IMR-90 (cell line): Measurements from ENCODE around the gene ADGRV1. TPM values are rescaled to one million over a fixed set of nuclear protein-coding genes. Genes with fewer than 3 reads are reported as not detected.

ENCODE experiments used
- ATAC-seq: fragments of 200-7000 bp; cut with Tn5 transposase; 2 replicates; pipeline ENCODE4 v1.9.1; 2020; ENCODE audit warnings: low read depth, mild to moderate bottlenecking, moderate library complexity
- BruUV-seq: library from RNA; stranded (reverse); fragments of 400-500 nt; replicated peaks from 2 replicates; lab custom pipeline; 2021; lab: Mats Ljungman, UMichigan
- CTCF ChIA-PET: fragments of 300-600 bp; formaldehyde crosslinking; extraction: SDS; loops from one replicate; lab custom pipeline; 2021; ENCODE audit warnings: antibody characterized with exemption; lab: Yijun Ruan, JAX
- POLR2A ChIA-PET: fragments of 300-600 bp; sonication (Branson Sonifier 250); formaldehyde crosslinking; loops from one replicate; lab custom pipeline; 2022; ENCODE audit warnings: antibody characterized with exemption; ENCODE audit not compliant: unreplicated experiment; lab: Charles Lee
- DNase-seq: peaks from one replicate; pipeline ENCODE4 v3.0.0; 2013
- H2AFZ ChIP-seq: replicated peaks from 2 replicates; pipeline ENCODE3; 2013; ENCODE audit warnings: low read length, mild to moderate bottlenecking; ENCODE audit not compliant: poor library complexity
- H2AK5ac ChIP-seq: 2 replicates; pipeline ENCODE4 v1.6.1; 2013; ENCODE audit warnings: low read depth, low read length, inconsistent platforms
- H2AK9ac ChIP-seq: replicated peaks from 2 replicates; pipeline ENCODE3; 2013; ENCODE audit warnings: mild to moderate bottlenecking, low read depth, low read length, moderate library complexity; ENCODE audit not compliant: poor library complexity
- H2BK120ac ChIP-seq: 2 replicates; pipeline ENCODE4 v1.6.1; 2013; ENCODE audit warnings: low read depth, low read length, inconsistent platforms
- H2BK15ac ChIP-seq: 3 replicates; pipeline ENCODE4 v1.6.1; 2013; ENCODE audit warnings: low read depth, low read length, inconsistent platforms
- H2BK20ac ChIP-seq: 2 replicates; pipeline ENCODE4 v1.6.1; 2013; ENCODE audit warnings: low read depth, mild to moderate bottlenecking, inconsistent platforms, low read length, moderate library complexity
- H2BK5ac ChIP-seq: 2 replicates; pipeline ENCODE4 v1.6.1; 2013; ENCODE audit warnings: mild to moderate bottlenecking, low read depth, low read length, inconsistent platforms; ENCODE audit not compliant: poor library complexity, severe bottlenecking
- H3K14ac ChIP-seq: replicated peaks from 2 replicates; pipeline ENCODE4 v1.6.1; 2013; ENCODE audit warnings: low read depth, low read length, inconsistent platforms
- H3K18ac ChIP-seq: 2 replicates; pipeline ENCODE4 v1.6.1; 2013; ENCODE audit warnings: low read depth, low read length, control low read depth
- H3K23ac ChIP-seq: 2 replicates; pipeline ENCODE4 v1.6.1; 2013; ENCODE audit warnings: low read depth, low read length, inconsistent platforms
- H3K27ac ChIP-seq: 2 replicates; pipeline ENCODE4 v1.5.1; 2013; ENCODE audit warnings: mild to moderate bottlenecking, control low read depth, low read length; ENCODE audit not compliant: insufficient read depth
- H3K27me3 ChIP-seq: 2 replicates; pipeline ENCODE4 v1.6.1; 2013; ENCODE audit warnings: low read length; ENCODE audit not compliant: control insufficient read depth, insufficient read depth
- H3K36me3 ChIP-seq: 2 replicates; pipeline ENCODE4 v1.6.1; 2013; ENCODE audit warnings: low read length, mixed read lengths; ENCODE audit not compliant: control insufficient read depth, insufficient read depth
- H3K4ac ChIP-seq: 2 replicates; pipeline ENCODE4 v1.6.1; 2013; ENCODE audit warnings: low read depth, low read length, inconsistent platforms
- H3K4me1 ChIP-seq: 2 replicates; pipeline ENCODE4 v1.6.1; 2013; ENCODE audit warnings: low read length, mixed read lengths; ENCODE audit not compliant: control insufficient read depth, insufficient read depth
- H3K4me2 ChIP-seq: 2 replicates; pipeline ENCODE4 v1.6.1; 2013; ENCODE audit warnings: low read depth, mild to moderate bottlenecking, control low read depth, low read length, moderate library complexity
- H3K4me3 ChIP-seq: 2 replicates; pipeline ENCODE4 v1.5.1; 2013; ENCODE audit warnings: low read depth, mild to moderate bottlenecking, control low read depth, low read length, moderate library complexity; ENCODE audit not compliant: insufficient read depth
- H3K56ac ChIP-seq: 2 replicates; pipeline ENCODE4 v1.6.1; 2013; ENCODE audit warnings: low read length, inconsistent platforms; ENCODE audit not compliant: insufficient read depth; ENCODE audit errors: extremely low read depth
- H3K79me1 ChIP-seq, 2 experiments: 2 replicates each; pipeline ENCODE4 v1.6.1; 2013; ENCODE audit warnings: low read length in 2 of 2, inconsistent platforms in 1 of 2, low read depth in 1 of 2
- H3K9ac ChIP-seq: 2 replicates; pipeline ENCODE4 v1.6.1; 2013; ENCODE audit warnings: low read depth, low read length, control low read depth
- H3K9me1 ChIP-seq: 2 replicates; pipeline ENCODE4 v1.6.1; 2013; ENCODE audit warnings: low read length, inconsistent platforms; ENCODE audit not compliant: insufficient read depth
- H3K9me3 ChIP-seq: 2 replicates; pipeline ENCODE4 v1.6.1; 2013; ENCODE audit warnings: low read length; ENCODE audit not compliant: control insufficient read depth, insufficient read depth
- H4K20me1 ChIP-seq: 2 replicates; pipeline ENCODE4 v1.6.1; 2013; ENCODE audit warnings: low read length, inconsistent platforms; ENCODE audit not compliant: insufficient read depth
- H4K5ac ChIP-seq: 2 replicates; pipeline ENCODE4 v1.6.1; 2013; ENCODE audit warnings: mild to moderate bottlenecking, low read depth, low read length, control low read depth
- H4K8ac ChIP-seq, 2 experiments: 2 replicates each; pipeline ENCODE4 v1.6.1; 2013; ENCODE audit warnings: low read depth in 2 of 2, low read length in 2 of 2, control low read depth in 1 of 2, inconsistent platforms in 1 of 2
- H4K91ac ChIP-seq: 2 replicates; pipeline ENCODE4 v1.6.1; 2013; ENCODE audit warnings: low read depth, low read length, inconsistent platforms; ENCODE audit not compliant: insufficient read depth
- WGBS, 2 experiments: methylation state at CpG; one replicate each; pipeline versions ENCODE4 v1.1.5 to v1.1.7; 2013; ENCODE audit warnings: missing lambda C conversion rate in 2 of 2; ENCODE audit not compliant: insufficient read length in 1 of 2; ENCODE audit errors: extremely low coverage in 2 of 2; 5-methylcytosine and 5-hydroxymethylcytosine counted together
- dilution Hi-C: fragments of 300-500 bp; cut with HindIII; formaldehyde crosslinking; loops from one replicate; pipeline ENCODE4 v1.14.3; 2018; ENCODE audit warnings: low sequenced_read_pairs; ENCODE audit not compliant: unreplicated experiment
- in situ Hi-C: fragments of 300-500 bp; cut with MboI; formaldehyde crosslinking; loops from 3 replicates; pipeline ENCODE4 v1.14.3; 2019; ENCODE audit warnings: low sequenced_read_pairs, inconsistent platforms, mixed read lengths
- intact Hi-C: fragments of 100-400 bp; cut with micrococcal nuclease; formaldehyde crosslinking; loops from 2 replicates; pipeline ENCODE4 v1.10.0; 2022
- polyA plus RNA-seq, 3 experiments: library from polyadenylated mRNA; depleted of rRNA; stranded (reverse); fragments of >200 nt; gene quantifications; 2 replicates each; pipeline ENCODE4 v1.2.3, GENCODE V29; 2012; ENCODE audit warnings: low replicate concordance in 1 of 3
- total RNA-seq: library from RNA; depleted of rRNA; stranded (reverse); fragments of >200 nt; gene quantifications from 2 replicates; pipeline ENCODE4 v1.2.3, GENCODE V29; 2012
- TF ChIP-seq, protein P1 (sequence below): conservative IDR thresholded peaks from 2 replicates; pipeline ENCODE4 v1.5.1; 2012; ENCODE audit warnings: mild to moderate bottlenecking, low read depth, low read length, improper control_type of control experiment

Gene ADGRV1
- total and polyA plus RNA-seq, 2 of the 4 experiments (the other 2 are of a cell fraction), result under 0.01 TPM; not detected in 1

DNA sequence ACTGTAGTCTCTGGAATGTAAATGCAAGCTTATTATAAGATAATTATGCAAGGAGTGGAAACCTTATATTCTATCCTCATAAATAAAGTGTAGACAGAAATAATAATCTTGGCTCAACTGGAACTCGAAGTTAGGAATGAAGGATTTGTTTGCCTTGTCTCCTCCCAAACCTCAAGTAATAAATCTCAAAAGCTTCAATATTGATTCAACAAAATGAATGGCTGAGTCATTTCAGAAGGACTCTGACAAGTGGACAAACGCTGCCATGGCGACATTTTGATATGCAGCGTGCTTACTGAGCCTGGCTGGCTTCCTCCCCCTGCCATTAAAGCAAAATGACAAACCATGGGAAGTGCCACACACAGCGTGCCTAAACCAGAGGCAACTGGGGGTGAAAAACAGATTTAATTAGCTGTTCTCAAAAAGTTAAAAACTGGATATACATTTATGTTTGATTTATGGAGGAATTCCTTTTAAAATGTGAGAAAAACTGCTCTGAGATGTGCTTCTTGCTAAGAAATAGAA, 10.5 kb upstream of the ADGRV1 start:
- H3K79me1 ChIP-seq, result no peaks in the 10 kb centered on the region
- H4K20me1 ChIP-seq, result no peaks in the 10 kb centered on the region
- H3K23ac ChIP-seq, result no peak overlapping the region
- no peak overlapping the region for H2AK9ac ChIP-seq
- no peak overlapping the region for H3K4ac ChIP-seq
- peaks cover 2% of the 10 kb centered on the region for H3K27me3 ChIP-seq
- TF ChIP-seq, protein P1, sequence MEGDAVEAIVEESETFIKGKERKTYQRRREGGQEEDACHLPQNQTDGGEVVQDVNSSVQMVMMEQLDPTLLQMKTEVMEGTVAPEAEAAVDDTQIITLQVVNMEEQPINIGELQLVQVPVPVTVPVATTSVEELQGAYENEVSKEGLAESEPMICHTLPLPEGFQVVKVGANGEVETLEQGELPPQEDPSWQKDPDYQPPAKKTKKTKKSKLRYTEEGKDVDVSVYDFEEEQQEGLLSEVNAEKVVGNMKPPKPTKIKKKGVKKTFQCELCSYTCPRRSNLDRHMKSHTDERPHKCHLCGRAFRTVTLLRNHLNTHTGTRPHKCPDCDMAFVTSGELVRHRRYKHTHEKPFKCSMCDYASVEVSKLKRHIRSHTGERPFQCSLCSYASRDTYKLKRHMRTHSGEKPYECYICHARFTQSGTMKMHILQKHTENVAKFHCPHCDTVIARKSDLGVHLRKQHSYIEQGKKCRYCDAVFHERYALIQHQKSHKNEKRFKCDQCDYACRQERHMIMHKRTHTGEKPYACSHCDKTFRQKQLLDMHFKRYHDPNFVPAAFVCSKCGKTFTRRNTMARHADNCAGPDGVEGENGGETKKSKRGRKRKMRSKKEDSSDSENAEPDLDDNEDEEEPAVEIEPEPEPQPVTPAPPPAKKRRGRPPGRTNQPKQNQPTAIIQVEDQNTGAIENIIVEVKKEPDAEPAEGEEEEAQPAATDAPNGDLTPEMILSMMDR, result no peak
- no peak overlapping the region for H2AK5ac ChIP-seq
- H3K4me3 ChIP-seq, result no peak overlapping the region
- in situ Hi-C loops (no loop called here), dilution Hi-C loops (no loop called here), intact Hi-C loops (no loop called here)
- H2BK15ac ChIP-seq, result no peak overlapping the region
- H3K36me3 ChIP-seq, result no peaks in the 10 kb centered on the region
- no peak overlapping the region for H2BK20ac ChIP-seq
- H4K5ac ChIP-seq, result no peak overlapping the region
- H3K27ac ChIP-seq, result no peak overlapping the region
- no peak overlapping the region for H4K91ac ChIP-seq
- no peak overlapping the region for H2BK120ac ChIP-seq
- H3K56ac ChIP-seq, result no peak overlapping the region
- H3K9me1 ChIP-seq, result no peaks in the 10 kb centered on the region
- CTCF ChIA-PET, result interaction anchor here (0.8 kb wide), 1 partner anchor 109 kb away, joined by 4 read pairs; no protein-coding TSS in a partner anchor
- ATAC-seq (no peak), DNase-seq (no peak)
- no peak overlapping the region for H2BK5ac ChIP-seq
- no TSS peak for BruUV-seq
- peak overlapping the region; percentile 50 for H2AFZ ChIP-seq
- H4K8ac ChIP-seq, result no peak overlapping the region
- H3K4me1 ChIP-seq, result no peaks in the 10 kb centered on the region
- no CpG with 5 or more reads among the region's 5 CpGs for WGBS, 2 experiments
- POLR2A ChIA-PET, result no interaction called here
- H3K9ac ChIP-seq, result no peak overlapping the region
- no peak overlapping the region for H3K14ac ChIP-seq
- no peaks in the 10 kb centered on the region for H3K9me3 ChIP-seq
- no peak overlapping the region for H3K18ac ChIP-seq
- no peak overlapping the region for H3K4me2 ChIP-seq
